Thyroid gland (tissue), 4 donors: ENCODE data around the gene MMRN1. TPM values are rescaled to one million over a fixed set of nuclear protein-coding genes. Genes with fewer than 3 reads are reported as not detected.

ENCODE experiments used
- DNase-seq, 2 donors: peaks; one replicate each; pipeline ENCODE4 v3.0.0-alpha.2; 2019
- H3K27ac ChIP-seq, 3 donors: fragments of 200-600 bp; sonication (generic); 1 replicate in 2 of 3; 2 replicates in 1 of 3; pipeline ENCODE4 v1.5.1; 2016 to 2019; ENCODE audit warnings: mild to moderate bottlenecking in 1 of 3, moderate library complexity in 1 of 3
- H3K27me3 ChIP-seq: fragments of 200-600 bp; sonication (generic); one replicate; pipeline ENCODE4 v1.5.1; 2019
- H3K36me3 ChIP-seq, 2 donors: fragments of 200-600 bp; sonication (generic); one replicate each; pipeline ENCODE4 v1.5.1; 2016 to 2019
- H3K4me1 ChIP-seq, 2 donors: fragments of 200-600 bp; sonication (generic); one replicate each; pipeline ENCODE4 v1.5.1; 2017 to 2019
- H3K4me3 ChIP-seq, 3 donors: fragments of 200-600 bp; sonication (generic); replicated peaks in 1 of 3; 1 replicate in 2 of 3; 2 replicates in 1 of 3; pipeline ENCODE4 v1.5.1; 2016; ENCODE audit warnings: mild to moderate bottlenecking in 1 of 3
- H3K9me3 ChIP-seq: fragments of 200-600 bp; sonication (generic); one replicate; pipeline ENCODE4 v1.5.1; 2017
- CTCF ChIP-seq, 6 experiments: fragments of 200-600 bp in 3 of 6; fragments of 450-650 bp in 3 of 6; sonication (generic) in 3 of 6; IDR thresholded peaks; one replicate each; pipeline ENCODE4 v1.5.1; 2016 to 2019; ENCODE audit warnings: antibody characterized with exemption in 6 of 6, mild to moderate bottlenecking in 2 of 6, inconsistent platforms in 1 of 6, moderate library complexity in 1 of 6
- POLR2A ChIP-seq, 2 donors: fragments of 450-650 bp; IDR thresholded peaks; one replicate each; pipeline ENCODE4 v1.6.1; 2017; ENCODE audit warnings: antibody characterized with exemption in 2 of 2, mild to moderate bottlenecking in 2 of 2, moderate library complexity in 1 of 2
- WGBS, 2 donors: methylation state at CpG; one replicate each; pipeline ENCODE4 v1.1.5; 2017; 5-methylcytosine and 5-hydroxymethylcytosine counted together
- intact Hi-C: fragments of 100-400 bp; cut with DNase I; formaldehyde crosslinking; loops from one replicate; pipeline ENCODE4 v1.15.1; 2023
- total RNA-seq, 4 donors: library from RNA; depleted of rRNA; stranded (reverse); fragments of >200 nt; gene quantifications; one replicate each; pipeline ENCODE4 v1.2.3, GENCODE V29; 2016

MMRN1 gene
- total RNA-seq, 4 donors from 2014 or later = 111 to 689 (median 241) TPM

GRCh38 chr4:89863533-89863932 lies 31.1 kb upstream of the MMRN1 start:
- WGBS, 2 donors = 76 to 86% methylated on average over 5 of the region's 5 CpGs

GRCh38 chr4:89868276-89868675 lies 26.4 kb upstream of the MMRN1 start:
- TF ChIP-seq POLR2A (IDR thresholded peaks at IDR 0.05) (no peak), CTCF (IDR thresholded peaks at IDR 0.05) (no peak)
- H3K4me1 ChIP-seq = no peaks in the 10 kb centered on the region
- H3K4me3 ChIP-seq = no peak overlapping the region
- H3K27ac ChIP-seq = no peak overlapping the region
- H3K9me3 ChIP-seq = no peaks in the 10 kb centered on the region
- H3K27me3 ChIP-seq = no peaks in the 10 kb centered on the region
- H3K36me3 ChIP-seq = no peaks in the 10 kb centered on the region
- intact Hi-C loops = no loop called here
- no peak for DNase-seq

More at GRCh38 chr4:89863533-89863932, 31.1 kb upstream of the MMRN1 start:
- TF ChIP-seq POLR2A (IDR thresholded peaks at IDR 0.05) = no peak
- TF ChIP-seq CTCF (IDR thresholded peaks at IDR 0.05) = no peak
- Histone ChIP-seq H3K27me3 (no peaks in the 10 kb centered on the region), H3K4me3 (no peak overlapping the region), H3K36me3 (no peaks in the 10 kb centered on the region), H3K9me3 (no peaks in the 10 kb centered on the region), H3K27ac (no peak overlapping the region), H3K4me1 (no peaks in the 10 kb centered on the region)
- no peak for DNase-seq
- intact Hi-C loops = no loop called here

- DNase-seq = no peak
- no peaks in the 10 kb centered on the region for H3K4me1 ChIP-seq
- no peak overlapping the region for H3K27ac ChIP-seq
- H3K27me3 ChIP-seq = no peaks in the 10 kb centered on the region
- 56 to 63% methylated on average over 2 of the region's 2 CpGs for WGBS, 2 donors
- TF ChIP-seq CTCF (IDR thresholded peaks at IDR 0.05) (peak in 4 of 6 experiments; percentile 22 to 70 (median 60)), POLR2A (IDR thresholded peaks at IDR 0.05) (no peak)
- H3K4me3 ChIP-seq = no peak overlapping the region
- intact Hi-C loops = no loop called here
- no peaks in the 10 kb centered on the region for H3K36me3 ChIP-seq
- no peaks in the 10 kb centered on the region for H3K9me3 ChIP-seq
These were observed 25.6 kb upstream of the MMRN1 start for GRCh38 chr4:89868999-89869589.

GRCh38 chr4:89871211-89871610 lies 23.4 kb upstream of the MMRN1 start:
- no peak for DNase-seq
- Histone ChIP-seq H3K9me3 (no peaks in the 10 kb centered on the region), H3K36me3 (no peaks in the 10 kb centered on the region), H3K27me3 (no peaks in the 10 kb centered on the region), H3K4me3 (no peak overlapping the region), H3K27ac (no peak overlapping the region), H3K4me1 (no peaks in the 10 kb centered on the region)
- intact Hi-C loops = loop anchor here (10.0 kb wide), 1 partner anchor 276 kb away; no protein-coding TSS in a partner anchor
- TF ChIP-seq CTCF (IDR thresholded peaks at IDR 0.05) = no peak
- no peak for TF ChIP-seq POLR2A (IDR thresholded peaks at IDR 0.05)
- WGBS, 2 donors = 91 to 100% methylated on average over 1 of the region's 1 CpG

- intact Hi-C loops = loop anchor here (10.0 kb wide), 1 partner anchor 282 kb away; no protein-coding TSS in a partner anchor
- Histone ChIP-seq H3K9me3 (no peaks in the 10 kb centered on the region), H3K27ac (no peak overlapping the region), H3K27me3 (no peaks in the 10 kb centered on the region), H3K4me1 (no peaks in the 10 kb centered on the region), H3K4me3 (no peak overlapping the region), H3K36me3 (no peaks in the 10 kb centered on the region)
- WGBS, 2 donors = 83 to 87% methylated on average over 3 of the region's 3 CpGs
- TF ChIP-seq POLR2A (IDR thresholded peaks at IDR 0.05) (no peak), CTCF (IDR thresholded peaks at IDR 0.05) (no peak)
- DNase-seq = no peak
These were observed 18.1 kb upstream of the MMRN1 start for GRCh38 chr4:89876548-89876947.
